C4-2B (cell line): Measurements from ENCODE around the gene RNF227.

ENCODE experiments used
- ZFX ChIP-seq: fragments of 450-650 bp; IDR thresholded peaks from 2 replicates; pipeline ENCODE4 v1.6.1; 2017
- TF ChIP-seq, protein P1 (sequence below): fragments of 450-650 bp; conservative IDR thresholded peaks from 2 replicates; pipeline ENCODE4 v1.5.1; 2017; ENCODE audit warnings: mild to moderate bottlenecking

DNA sequence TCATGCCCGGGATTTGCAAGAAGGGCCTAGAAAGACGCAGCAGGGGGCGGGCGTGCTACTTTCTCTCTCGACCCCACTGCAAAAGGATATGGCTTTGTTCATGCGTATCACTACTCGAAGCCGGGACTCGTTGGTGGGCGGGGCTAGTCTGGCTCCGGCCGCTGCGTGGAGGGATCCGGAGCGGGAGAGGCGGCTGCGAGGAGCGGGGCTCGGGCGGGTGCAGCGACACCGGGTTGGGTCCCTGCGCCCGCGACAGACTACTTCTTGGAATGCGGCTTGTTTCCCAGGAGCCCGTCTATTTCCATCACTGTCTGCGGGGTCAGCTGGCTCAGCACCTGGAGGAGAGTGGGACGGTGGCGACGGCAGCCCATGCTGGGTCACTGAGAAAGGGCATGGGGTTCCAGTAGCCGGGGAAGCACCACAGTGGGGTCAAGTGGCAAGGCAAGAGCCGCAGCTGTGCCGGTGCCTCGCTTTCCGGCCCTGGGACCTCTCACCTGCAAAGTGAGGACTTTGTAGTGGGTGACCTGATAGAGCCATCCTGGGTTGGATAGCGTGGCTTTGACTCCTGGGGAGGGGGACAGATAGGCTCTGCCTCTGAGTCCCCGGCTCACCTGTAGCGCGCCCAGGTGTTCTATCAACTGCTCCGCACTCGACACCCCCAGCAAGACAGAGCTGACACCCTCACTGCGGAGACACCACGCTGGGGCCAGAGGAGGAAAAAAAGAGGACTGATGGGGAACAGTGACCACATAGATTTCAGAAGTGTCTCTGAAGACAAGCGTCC lies 6.9 kb upstream of the RNF227 start:
- TF ChIP-seq, protein P1, sequence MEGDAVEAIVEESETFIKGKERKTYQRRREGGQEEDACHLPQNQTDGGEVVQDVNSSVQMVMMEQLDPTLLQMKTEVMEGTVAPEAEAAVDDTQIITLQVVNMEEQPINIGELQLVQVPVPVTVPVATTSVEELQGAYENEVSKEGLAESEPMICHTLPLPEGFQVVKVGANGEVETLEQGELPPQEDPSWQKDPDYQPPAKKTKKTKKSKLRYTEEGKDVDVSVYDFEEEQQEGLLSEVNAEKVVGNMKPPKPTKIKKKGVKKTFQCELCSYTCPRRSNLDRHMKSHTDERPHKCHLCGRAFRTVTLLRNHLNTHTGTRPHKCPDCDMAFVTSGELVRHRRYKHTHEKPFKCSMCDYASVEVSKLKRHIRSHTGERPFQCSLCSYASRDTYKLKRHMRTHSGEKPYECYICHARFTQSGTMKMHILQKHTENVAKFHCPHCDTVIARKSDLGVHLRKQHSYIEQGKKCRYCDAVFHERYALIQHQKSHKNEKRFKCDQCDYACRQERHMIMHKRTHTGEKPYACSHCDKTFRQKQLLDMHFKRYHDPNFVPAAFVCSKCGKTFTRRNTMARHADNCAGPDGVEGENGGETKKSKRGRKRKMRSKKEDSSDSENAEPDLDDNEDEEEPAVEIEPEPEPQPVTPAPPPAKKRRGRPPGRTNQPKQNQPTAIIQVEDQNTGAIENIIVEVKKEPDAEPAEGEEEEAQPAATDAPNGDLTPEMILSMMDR = no peak
- no peak for TF ChIP-seq ZFX
